Activated naive CD8-positive, alpha-beta T cell (primary cell): ENCODE measurements around the gene TWF1.
A peak's percentile ranks its signal among the peaks of the same experiment; 100 is the strongest.

ENCODE experiments used
- H3K27ac Mint-ChIP-seq: one replicate; pipeline ENCODE4 v1.8.0; 2021; ENCODE audit warnings: mixed read lengths
- H3K27me3 Mint-ChIP-seq: one replicate; pipeline ENCODE4 v1.8.0; 2021; ENCODE audit warnings: mixed read lengths
- H3K36me3 Mint-ChIP-seq: one replicate; pipeline ENCODE4 v1.8.0; 2021; ENCODE audit warnings: mixed read lengths
- H3K4me1 Mint-ChIP-seq: one replicate; pipeline ENCODE4 v1.8.0; 2021; ENCODE audit warnings: low read depth, mixed read lengths
- H3K4me3 Mint-ChIP-seq: one replicate; pipeline ENCODE4 v1.8.0; 2021; ENCODE audit warnings: mild to moderate bottlenecking, mixed read lengths
- H3K9me3 Mint-ChIP-seq: one replicate; pipeline ENCODE4 v1.8.0; 2021; ENCODE audit warnings: low read depth, mixed read lengths

TWF1 gene

GRCh38 chr12:43824207-43824775 is 18.2 kb upstream of the TWF1 start:
- Mint-ChIP-seq H3K4me1 (no peaks in the 10 kb centered on the region), H3K27me3 (peaks cover 3% of the 10 kb centered on the region), H3K9me3 (no peaks in the 10 kb centered on the region), H3K4me3 (no peak overlapping the region), H3K27ac (no peak overlapping the region), H3K36me3 (peaks cover 3% of the 10 kb centered on the region)

DNA sequence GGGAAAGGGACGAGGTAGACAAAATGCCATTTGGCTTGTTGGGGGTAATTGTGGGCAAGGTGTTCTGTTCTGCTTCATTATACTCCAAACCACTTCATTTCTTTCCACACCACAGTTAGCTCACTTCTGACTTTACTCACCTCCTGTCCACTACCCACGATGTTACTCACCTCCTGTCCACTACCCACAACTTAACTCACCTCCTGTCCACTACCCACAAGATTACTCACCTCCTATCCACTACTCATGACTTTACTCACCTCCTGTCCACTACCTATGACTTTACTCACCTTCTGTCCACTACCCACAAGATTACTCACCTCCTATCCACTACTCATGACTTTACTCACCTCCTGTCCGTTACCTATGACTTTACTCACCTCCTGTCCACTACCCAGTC is 10.1 kb upstream of the TWF1 start:
- peaks cover 2% of the 10 kb centered on the region for H3K36me3 Mint-ChIP-seq
- no peaks in the 10 kb centered on the region for H3K27me3 Mint-ChIP-seq
- H3K4me1 Mint-ChIP-seq: peaks cover 10% of the 10 kb centered on the region
- no peak overlapping the region for H3K27ac Mint-ChIP-seq
- H3K4me3 Mint-ChIP-seq: no peak overlapping the region
- H3K9me3 Mint-ChIP-seq: no peaks in the 10 kb centered on the region

GRCh38 chr12:43815416-43815815 is 9.3 kb upstream of the TWF1 start:
- no peak overlapping the region for H3K4me3 Mint-ChIP-seq
- H3K27ac Mint-ChIP-seq: no peak overlapping the region

GRCh38 chr12:43812926-43813325 is 6.8 kb upstream of the TWF1 start:
- Mint-ChIP-seq H3K27me3 (no peaks in the 10 kb centered on the region), H3K4me3 (no peak overlapping the region), H3K4me1 (peaks cover 22% of the 10 kb centered on the region)

More at GRCh38 chr12:43815416-43815815, 9.3 kb upstream of the TWF1 start:
- H3K9me3 Mint-ChIP-seq: no peaks in the 10 kb centered on the region
- H3K36me3 Mint-ChIP-seq: peaks cover 2% of the 10 kb centered on the region
- peaks cover 14% of the 10 kb centered on the region for H3K4me1 Mint-ChIP-seq
- no peaks in the 10 kb centered on the region for H3K27me3 Mint-ChIP-seq

DNA sequence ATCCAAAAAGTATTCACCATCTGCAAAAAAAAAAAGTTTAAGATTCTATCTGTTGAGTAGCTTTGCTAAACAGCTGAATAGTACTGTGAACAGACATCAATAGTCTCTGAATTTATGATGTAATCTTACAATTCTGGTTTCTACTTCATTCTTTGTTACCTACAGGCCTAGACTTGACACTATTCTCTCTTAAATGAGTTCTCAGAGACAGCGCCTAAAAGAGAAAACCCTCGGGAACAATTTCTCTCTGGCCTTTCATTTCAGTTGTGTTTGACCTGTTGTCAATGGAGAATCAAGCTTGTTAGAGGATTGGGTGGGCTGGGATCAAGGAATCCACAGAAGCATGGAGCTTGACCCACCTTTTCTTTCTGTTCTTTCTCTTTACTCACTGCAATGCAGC is 5.9 kb upstream of the TWF1 start:
- no peaks in the 10 kb centered on the region for H3K36me3 Mint-ChIP-seq
- no peaks in the 10 kb centered on the region for H3K9me3 Mint-ChIP-seq
- peaks cover 28% of the 10 kb centered on the region for H3K4me1 Mint-ChIP-seq
- H3K27me3 Mint-ChIP-seq: no peaks in the 10 kb centered on the region
- no peak overlapping the region for H3K4me3 Mint-ChIP-seq
- H3K27ac Mint-ChIP-seq: no peak overlapping the region

More at GRCh38 chr12:43812926-43813325, 6.8 kb upstream of the TWF1 start:
- no peaks in the 10 kb centered on the region for H3K36me3 Mint-ChIP-seq
- H3K27ac Mint-ChIP-seq: no peak overlapping the region
- no peaks in the 10 kb centered on the region for H3K9me3 Mint-ChIP-seq

GRCh38 chr12:43807386-43807785 is 1.3 kb upstream of the TWF1 start:
- H3K9me3 Mint-ChIP-seq: no peaks in the 10 kb centered on the region
- peaks cover 56% of the 10 kb centered on the region for H3K4me1 Mint-ChIP-seq
- no peaks in the 10 kb centered on the region for H3K27me3 Mint-ChIP-seq
- peak overlapping the region; percentile 100 for H3K27ac Mint-ChIP-seq
- H3K4me3 Mint-ChIP-seq: peak overlapping the region; percentile 100
- peaks cover 6% of the 10 kb centered on the region for H3K36me3 Mint-ChIP-seq

- H3K36me3 Mint-ChIP-seq: peaks cover 6% of the 10 kb centered on the region
- H3K4me3 Mint-ChIP-seq: peak overlapping the region; percentile 100
- H3K9me3 Mint-ChIP-seq: no peaks in the 10 kb centered on the region
- peak overlapping the region; percentile 100 for H3K27ac Mint-ChIP-seq
- peaks cover 55% of the 10 kb centered on the region for H3K4me1 Mint-ChIP-seq
- no peaks in the 10 kb centered on the region for H3K27me3 Mint-ChIP-seq
Observed at GRCh38 chr12:43806737-43807072, 588 bp upstream of the TWF1 start.

GRCh38 chr12:43805149-43805859 is 813 bp downstream of the TWF1 start:
- H3K4me3 Mint-ChIP-seq: peak overlapping the region; percentile 100
- peaks cover 46% of the 10 kb centered on the region for H3K4me1 Mint-ChIP-seq
- H3K9me3 Mint-ChIP-seq: no peaks in the 10 kb centered on the region
- H3K27ac Mint-ChIP-seq: peak overlapping the region; percentile 90
- no peaks in the 10 kb centered on the region for H3K27me3 Mint-ChIP-seq
- peaks cover 7% of the 10 kb centered on the region for H3K36me3 Mint-ChIP-seq

- no peaks in the 10 kb centered on the region for H3K27me3 Mint-ChIP-seq
- peaks cover 6% of the 10 kb centered on the region for H3K36me3 Mint-ChIP-seq
- H3K27ac Mint-ChIP-seq: peak overlapping the region; percentile 79
- no peaks in the 10 kb centered on the region for H3K9me3 Mint-ChIP-seq
- peaks cover 14% of the 10 kb centered on the region for H3K4me1 Mint-ChIP-seq
- H3K4me3 Mint-ChIP-seq: no peak overlapping the region
Observed at GRCh38 chr12:43797561-43798217, 8.4 kb downstream of the TWF1 start.

GRCh38 chr12:43795716-43796280 is 10.3 kb downstream of the TWF1 start:
- H3K4me3 Mint-ChIP-seq: no peak overlapping the region
- peaks cover 9% of the 10 kb centered on the region for H3K36me3 Mint-ChIP-seq
- H3K27me3 Mint-ChIP-seq: no peaks in the 10 kb centered on the region
- no peaks in the 10 kb centered on the region for H3K9me3 Mint-ChIP-seq
- peaks cover 7% of the 10 kb centered on the region for H3K4me1 Mint-ChIP-seq
- H3K27ac Mint-ChIP-seq: peak overlapping the region; percentile 24

GRCh38 chr12:43789941-43790340 is 16.2 kb downstream of the TWF1 start:
- Mint-ChIP-seq H3K27me3 (no peaks in the 10 kb centered on the region), H3K9me3 (no peaks in the 10 kb centered on the region), H3K4me3 (no peak overlapping the region), H3K27ac (no peak overlapping the region), H3K36me3 (peaks cover 15% of the 10 kb centered on the region), H3K4me1 (no peaks in the 10 kb centered on the region)

- H3K4me1 Mint-ChIP-seq: no peaks in the 10 kb centered on the region
- H3K36me3 Mint-ChIP-seq: peaks cover 12% of the 10 kb centered on the region
- no peak overlapping the region for H3K27ac Mint-ChIP-seq
- no peak overlapping the region for H3K4me3 Mint-ChIP-seq
- H3K9me3 Mint-ChIP-seq: no peaks in the 10 kb centered on the region
- no peaks in the 10 kb centered on the region for H3K27me3 Mint-ChIP-seq
Observed at GRCh38 chr12:43786899-43787693, 19.0 kb downstream of the TWF1 start.

DNA sequence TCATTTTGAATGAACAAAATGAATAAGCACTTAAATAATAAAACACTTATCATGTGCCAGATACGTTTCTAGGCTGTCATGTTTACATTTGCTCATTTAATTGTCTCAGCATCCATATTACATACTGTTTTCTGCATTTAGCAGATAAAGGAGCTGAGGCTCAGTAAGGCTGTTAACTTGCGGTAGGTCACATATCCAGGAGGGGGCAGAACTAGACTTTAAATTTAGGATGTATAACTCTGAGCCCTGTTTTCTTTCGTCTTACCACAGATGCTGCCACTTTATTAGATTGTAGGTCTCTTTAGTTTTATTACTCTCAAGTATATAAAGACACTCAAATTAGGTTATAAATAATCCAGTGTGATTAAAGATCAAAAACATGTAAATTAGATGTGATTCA is 29.6 kb downstream of the TWF1 start:
- H3K27ac Mint-ChIP-seq: no peak overlapping the region
- H3K27me3 Mint-ChIP-seq: no peaks in the 10 kb centered on the region
- H3K4me1 Mint-ChIP-seq: peaks cover 5% of the 10 kb centered on the region
- no peak overlapping the region for H3K4me3 Mint-ChIP-seq
- peaks cover 5% of the 10 kb centered on the region for H3K36me3 Mint-ChIP-seq
- no peaks in the 10 kb centered on the region for H3K9me3 Mint-ChIP-seq

- peaks cover 11% of the 10 kb centered on the region for H3K36me3 Mint-ChIP-seq
- no peak overlapping the region for H3K27ac Mint-ChIP-seq
- H3K9me3 Mint-ChIP-seq: no peaks in the 10 kb centered on the region
- H3K4me1 Mint-ChIP-seq: peaks cover 36% of the 10 kb centered on the region
- no peak overlapping the region for H3K4me3 Mint-ChIP-seq
- no peaks in the 10 kb centered on the region for H3K27me3 Mint-ChIP-seq
Observed at GRCh38 chr12:43766291-43766690, 39.8 kb downstream of the TWF1 start.

- no peaks in the 10 kb centered on the region for H3K27me3 Mint-ChIP-seq
- no peaks in the 10 kb centered on the region for H3K9me3 Mint-ChIP-seq
- H3K4me3 Mint-ChIP-seq: no peak overlapping the region
Observed at GRCh38 chr12:43764528-43764927, 41.6 kb downstream of the TWF1 start.

More at GRCh38 chr12:43764528-43764927, 41.6 kb downstream of the TWF1 start:
- H3K27ac Mint-ChIP-seq: no peak overlapping the region
- peaks cover 43% of the 10 kb centered on the region for H3K4me1 Mint-ChIP-seq
- no peaks in the 10 kb centered on the region for H3K36me3 Mint-ChIP-seq
